Esophagus muscularis mucosa (tissue), 4 donors: ENCODE data around the gene MAP3K10. TPM values are rescaled to one million over a fixed set of nuclear protein-coding genes. Genes with fewer than 3 reads are reported as not detected.

Experiments used
- DNase-seq: peaks from one replicate; pipeline ENCODE4 v3.0.0-alpha.2; 2017; ENCODE audit errors: extremely low spot score
- H3K27ac ChIP-seq, 4 donors: fragments of 200-600 bp; sonication (generic); replicated peaks in 1 of 4; 1 replicate in 3 of 4; 2 replicates in 1 of 4; pipeline ENCODE4 v1.5.1; 2016 to 2019; ENCODE audit warnings: mild to moderate bottlenecking in 1 of 4
- H3K27me3 ChIP-seq, 4 donors: fragments of 200-600 bp; sonication (generic); one replicate each; pipeline versions ENCODE4 v1.5.1 to v1.6.0; 2016 to 2019
- H3K36me3 ChIP-seq, 4 donors: fragments of 200-600 bp; sonication (generic); one replicate each; pipeline ENCODE4 v1.5.1; 2016 to 2019
- H3K4me1 ChIP-seq, 4 donors: fragments of 200-600 bp; sonication (generic); one replicate each; pipeline ENCODE4 v1.5.1; 2016 to 2019
- H3K4me3 ChIP-seq, 4 donors: fragments of 200-600 bp; sonication (generic); 1 replicate in 2 of 4; 2 replicates in 2 of 4; pipeline ENCODE4 v1.5.1; 2016 to 2019; ENCODE audit warnings: mild to moderate bottlenecking in 4 of 4, moderate library complexity in 1 of 4
- H3K9me3 ChIP-seq, 4 donors: fragments of 200-600 bp; sonication (generic); 1 replicate in 3 of 4; 2 replicates in 1 of 4; pipeline ENCODE4 v1.5.1; 2016 to 2019
- CTCF ChIP-seq, 3 experiments: fragments of 200-600 bp in 2 of 3; fragments of 450-650 bp in 1 of 3; sonication (generic) in 2 of 3; IDR thresholded peaks; one replicate each; pipeline ENCODE4 v1.5.1; 2017 to 2019; ENCODE audit warnings: antibody characterized with exemption in 3 of 3, mild to moderate bottlenecking in 2 of 3, moderate library complexity in 1 of 3
- EP300 ChIP-seq: sonication (generic); formaldehyde crosslinking; IDR thresholded peaks from one replicate; pipeline ENCODE4 v1.6.1; 2017; ENCODE audit warnings: antibody characterized with exemption
- POLR2A ChIP-seq: fragments of 450-650 bp; IDR thresholded peaks from one replicate; pipeline ENCODE4 v1.6.1; 2017; ENCODE audit warnings: antibody characterized with exemption, moderate library complexity, mild to moderate bottlenecking, low read depth
- POLR2AphosphoS5 ChIP-seq, 2 donors: sonication (generic); formaldehyde crosslinking; IDR thresholded peaks; one replicate each; pipeline ENCODE4 v1.6.1; 2017; ENCODE audit warnings: antibody characterized with exemption in 2 of 2
- WGBS: methylation state at CpG from one replicate; pipeline ENCODE4 v1.1.5; 2018; 5-methylcytosine and 5-hydroxymethylcytosine counted together
- intact Hi-C: fragments of 100-400 bp; cut with DNase I; formaldehyde crosslinking; loops from one replicate; pipeline ENCODE4 v1.15.1; 2023
- total RNA-seq, 4 donors: library from RNA; depleted of rRNA; stranded (reverse); fragments of >200 nt; gene quantifications; one replicate each; pipeline versions ENCODE4 v1.1.0 to v1.2.1, GENCODE V29; 2016

Gene MAP3K10
- total RNA-seq, 4 donors from 2014 or later, result 10.1 to 25.9 (median 20.8) TPM

GRCh38 chr19:40174092-40174491 lies 17.1 kb upstream of the MAP3K10 start:
- H3K27me3 ChIP-seq, result peaks cover 0 to 34% (median 0%) of the 10 kb centered on the region in 4 donors
- H3K4me1 ChIP-seq, result no peaks in the 10 kb centered on the region
- intact Hi-C loops, result no loop called here
- 77% methylated on average over 4 of the region's 4 CpGs for WGBS
- no peak overlapping the region for H3K27ac ChIP-seq
- no peaks in the 10 kb centered on the region for H3K36me3 ChIP-seq
- TF ChIP-seq CTCF (IDR thresholded peaks at IDR 0.05), result no peak
- no peak for TF ChIP-seq POLR2A
- TF ChIP-seq POLR2AphosphoS5 (IDR thresholded peaks at IDR 0.05), result no peak
- TF ChIP-seq EP300, result no peak
- H3K4me3 ChIP-seq, result no peak overlapping the region
- H3K9me3 ChIP-seq, result no peaks in the 10 kb centered on the region
- no peak for DNase-seq

GRCh38 chr19:40175820-40176219 lies 15.4 kb upstream of the MAP3K10 start:
- intact Hi-C loops, result no loop called here
- Histone ChIP-seq H3K36me3 (no peaks in the 10 kb centered on the region), H3K4me3 (no peak overlapping the region), H3K9me3 (no peaks in the 10 kb centered on the region), H3K4me1 (no peaks in the 10 kb centered on the region), H3K27ac (no peak overlapping the region), H3K27me3 (peaks cover 0 to 23% (median 0%) of the 10 kb centered on the region in 4 donors)
- DNase-seq, result no peak
- TF ChIP-seq POLR2A (no peak), CTCF (IDR thresholded peaks at IDR 0.05) (no peak), POLR2AphosphoS5 (IDR thresholded peaks at IDR 0.05) (no peak), EP300 (no peak)
- WGBS, result 72% methylated on average over 5 of the region's 5 CpGs

GRCh38 chr19:40177286-40178070 lies 13.7 kb upstream of the MAP3K10 start:
- TF ChIP-seq POLR2A (no peak), POLR2AphosphoS5 (IDR thresholded peaks at IDR 0.05) (no peak), CTCF (IDR thresholded peaks at IDR 0.05) (no peak), EP300 (no peak)
- H3K36me3 ChIP-seq, result no peaks in the 10 kb centered on the region
- intact Hi-C loops, result no loop called here
- H3K27ac ChIP-seq, result no peak overlapping the region
- WGBS, result 69% methylated on average over 5 of the region's 5 CpGs
- peaks cover 0 to 16% (median 0%) of the 10 kb centered on the region in 4 donors for H3K27me3 ChIP-seq
- no peak overlapping the region for H3K4me3 ChIP-seq
- no peak for DNase-seq
- no peaks in the 10 kb centered on the region for H3K9me3 ChIP-seq
- H3K4me1 ChIP-seq, result no peaks in the 10 kb centered on the region

- H3K9me3 ChIP-seq, result no peaks in the 10 kb centered on the region
- DNase-seq, result no peak
- TF ChIP-seq POLR2A (no peak), EP300 (no peak), CTCF (IDR thresholded peaks at IDR 0.05) (no peak), POLR2AphosphoS5 (IDR thresholded peaks at IDR 0.05) (no peak)
- intact Hi-C loops, result no loop called here
- H3K4me3 ChIP-seq, result no peak overlapping the region
- peaks cover 0 to 16% (median 0%) of the 10 kb centered on the region in 4 donors for H3K27me3 ChIP-seq
- 81% methylated on average over 4 of the region's 4 CpGs for WGBS
- no peaks in the 10 kb centered on the region for H3K36me3 ChIP-seq
- H3K4me1 ChIP-seq, result no peaks in the 10 kb centered on the region
- H3K27ac ChIP-seq, result no peak overlapping the region
Measured at GRCh38 chr19:40178756-40179155, 12.5 kb upstream of the MAP3K10 start.
